ENCODE data around the gene CHRNB1.

The CHRNB1 gene

DNA sequence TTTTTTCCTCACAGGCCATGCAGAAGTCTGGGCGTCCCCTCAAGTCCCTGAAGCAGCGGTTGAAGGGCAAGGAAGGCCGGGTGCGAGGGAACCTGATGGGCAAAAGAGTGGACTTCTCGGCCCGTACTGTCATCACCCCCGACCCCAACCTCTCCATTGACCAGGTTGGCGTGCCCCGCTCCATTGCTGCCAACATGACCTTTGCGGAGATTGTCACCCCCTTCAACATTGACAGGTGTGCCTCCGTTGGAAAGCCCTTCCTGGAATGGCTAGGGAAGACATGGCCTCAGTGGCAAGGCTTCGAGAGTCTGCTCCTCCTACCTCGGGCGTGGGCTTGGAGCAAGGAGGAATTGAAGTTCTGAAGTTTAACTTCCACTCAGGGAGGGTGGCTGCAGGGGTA lies 52.8 kb downstream of the CHRNB1 start (continued):
- TF ChIP-seq ZBTB10 (tag by site-specific recombination; IDR thresholded peaks at IDR 0.05) = no peak
- TF ChIP-seq MZF1 (tag by site-specific recombination; IDR thresholded peaks at IDR 0.05; ENCODE audit: borderline replicate concordance) = no peak
- no peak for TF ChIP-seq ZNF830 (tag by site-specific recombination; IDR thresholded peaks at IDR 0.05; ENCODE audit: low read depth)
- no peak for TF ChIP-seq SP2 (tag by site-specific recombination; IDR thresholded peaks at IDR 0.05)
- TF ChIP-seq ZNF157 (tag by site-specific recombination; IDR thresholded peaks at IDR 0.05) = no peak
- TF ChIP-seq ZXDB (tag by site-specific recombination; IDR thresholded peaks at IDR 0.05) = no peak
- TF ChIP-seq ZNF362 (tag by site-specific recombination; IDR thresholded peaks at IDR 0.05) = no peak
- TF ChIP-seq, protein P1, sequence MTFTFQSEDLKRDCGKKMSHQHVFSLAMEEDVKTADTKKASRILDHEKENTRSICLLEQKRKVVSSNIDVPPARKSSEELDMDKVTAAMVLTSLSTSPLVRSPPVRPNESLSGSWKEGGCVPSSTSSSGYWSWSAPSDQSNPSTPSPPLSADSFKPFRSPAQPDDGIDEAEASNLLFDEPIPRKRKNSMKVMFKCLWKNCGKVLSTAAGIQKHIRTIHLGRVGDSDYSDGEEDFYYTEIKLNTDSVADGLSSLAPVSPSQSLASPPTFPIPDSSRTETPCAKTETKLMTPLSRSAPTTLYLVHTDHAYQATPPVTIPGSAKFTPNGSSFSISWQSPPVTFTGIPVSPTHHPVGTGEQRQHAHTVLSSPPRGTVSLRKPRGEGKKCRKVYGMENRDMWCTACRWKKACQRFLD (tag by site-specific recombination; IDR thresholded peaks at IDR 0.05) = no peak

- Histone ChIP-seq H3K27ac (ENCODE audit: extremely low read depth, low read depth, low read length) (no peak overlapping the region), H3K4me1 (ENCODE audit: control insufficient read depth, insufficient read depth, low read length) (no peaks in the 10 kb centered on the region), H3K4me3 (ENCODE audit: low read depth, low read length) (no peak overlapping the region), H3K36me3 (ENCODE audit: control insufficient read depth in 2 of 2, insufficient read depth in 1 of 2, low read length in 2 of 2) (peaks cover 83 to 95% of the 10 kb centered on the region in 2 experiments), H3K9me3 (ENCODE audit: control insufficient read depth, insufficient read depth, low read depth, low read length) (no peaks in the 10 kb centered on the region)
- ChIA-PET POLR2A (no interaction called here), CTCF (interaction anchor here (0.9 to 1.0 kb wide), 2 partner anchors 10 to 62 kb away, joined by 3 read pairs; no protein-coding TSS in a partner anchor)
- TF ChIP-seq ZNF677 (tag by site-specific recombination; IDR thresholded peaks at IDR 0.05) = no peak
- no peak for TF ChIP-seq ZNF169 (tag by site-specific recombination; IDR thresholded peaks at IDR 0.05)
- no peak for TF ChIP-seq ZNF362 (tag by site-specific recombination; IDR thresholded peaks at IDR 0.05)
- no peak for TF ChIP-seq ZNF560 (tag by site-specific recombination; IDR thresholded peaks at IDR 0.05; ENCODE audit: borderline replicate concordance)
- no peak for TF ChIP-seq ZNF292 (tag by site-specific recombination; IDR thresholded peaks at IDR 0.05; ENCODE audit: borderline replicate concordance, low read depth)
- TF ChIP-seq HOXD13 (CRISPR knock-in tag; IDR thresholded peaks at IDR 0.05; ENCODE audit: borderline replicate concordance) = no peak
- TF ChIP-seq, protein P2, sequence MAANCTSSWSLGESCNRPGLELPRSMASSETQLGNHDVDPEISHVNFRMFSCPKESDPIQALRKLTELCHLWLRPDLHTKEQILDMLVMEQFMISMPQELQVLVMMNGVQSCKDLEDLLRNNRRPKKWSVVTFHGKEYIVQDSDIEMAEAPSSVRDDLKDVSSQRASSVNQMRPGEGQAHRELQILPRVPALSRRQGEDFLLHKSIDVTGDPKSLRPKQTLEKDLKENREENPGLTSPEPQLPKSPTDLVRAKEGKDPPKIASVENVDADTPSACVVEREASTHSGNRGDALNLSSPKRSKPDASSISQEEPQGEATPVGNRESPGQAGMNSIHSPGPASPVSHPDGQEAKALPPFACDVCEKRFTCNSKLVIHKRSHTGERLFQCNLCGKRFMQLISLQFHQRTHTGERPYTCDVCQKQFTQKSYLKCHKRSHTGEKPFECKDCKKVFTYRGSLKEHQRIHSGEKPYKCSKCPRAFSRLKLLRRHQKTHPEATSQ (tag by site-specific recombination; IDR thresholded peaks at IDR 0.05) = no peak
- TF ChIP-seq ZNF488 (tag by site-specific recombination; IDR thresholded peaks at IDR 0.05) = no peak
- no peak for TF ChIP-seq ZNF274 (IDR thresholded peaks at IDR 0.05; ENCODE audit: low read length)
- no peak for TF ChIP-seq ZNF274 (tag by site-specific recombination; IDR thresholded peaks at IDR 0.05; ENCODE audit: borderline replicate concordance)
- no peak for TF ChIP-seq ZNF138 (tag by site-specific recombination; IDR thresholded peaks at IDR 0.05; ENCODE audit: borderline replicate concordance)
Measured at GRCh38 chr17:7499161-7499560, 54.3 kb downstream of the CHRNB1 start.
